SK-N-SH (cell line): ENCODE results near the gene ZNF296.

Experiments used
- CTCF ChIP-seq: fragments of 200-600 bp; sonication (generic); IDR thresholded peaks from 2 replicates; pipeline ENCODE4 v1.6.1; 2017; ENCODE audit warnings: antibody characterized with exemption, mild to moderate bottlenecking, moderate library complexity
- EZH2phosphoT487 ChIP-seq: fragments of 200-600 bp; sonication (generic); IDR thresholded peaks from 2 replicates; pipeline ENCODE4 v1.6.1; 2017; ENCODE audit warnings: low read depth, mixed run types, mild to moderate bottlenecking, antibody characterized with exemption, moderate library complexity, borderline replicate concordance
- FOXM1 ChIP-seq: IDR thresholded peaks from 2 replicates; pipeline ENCODE4 v1.4.0; 2012; ENCODE audit warnings: low read depth, mild to moderate bottlenecking
- JUND ChIP-seq: IDR thresholded peaks from 2 replicates; pipeline ENCODE4 v1.4.0; 2012
- MXI1 ChIP-seq: IDR thresholded peaks from 2 replicates; pipeline ENCODE4 v1.6.1; 2012; ENCODE audit warnings: mild to moderate bottlenecking, low read depth, low read length, improper control_type of control experiment
- RCOR1 ChIP-seq: fragments of 150-350 bp; IDR thresholded peaks from 2 replicates; pipeline ENCODE4 v1.6.1; 2017; ENCODE audit warnings: antibody characterized with exemption, low read length

GRCh38 chr19:45125360-45125759, 49.1 kb upstream of the ZNF296 start:
- TF ChIP-seq JUND: no peak
- TF ChIP-seq RCOR1: no peak
- TF ChIP-seq FOXM1: no peak
- no peak for TF ChIP-seq EZH2phosphoT487
- no peak for TF ChIP-seq CTCF
- TF ChIP-seq MXI1: no peak
